ENCODE data around the gene BCL11B.

The BCL11B gene

DNA sequence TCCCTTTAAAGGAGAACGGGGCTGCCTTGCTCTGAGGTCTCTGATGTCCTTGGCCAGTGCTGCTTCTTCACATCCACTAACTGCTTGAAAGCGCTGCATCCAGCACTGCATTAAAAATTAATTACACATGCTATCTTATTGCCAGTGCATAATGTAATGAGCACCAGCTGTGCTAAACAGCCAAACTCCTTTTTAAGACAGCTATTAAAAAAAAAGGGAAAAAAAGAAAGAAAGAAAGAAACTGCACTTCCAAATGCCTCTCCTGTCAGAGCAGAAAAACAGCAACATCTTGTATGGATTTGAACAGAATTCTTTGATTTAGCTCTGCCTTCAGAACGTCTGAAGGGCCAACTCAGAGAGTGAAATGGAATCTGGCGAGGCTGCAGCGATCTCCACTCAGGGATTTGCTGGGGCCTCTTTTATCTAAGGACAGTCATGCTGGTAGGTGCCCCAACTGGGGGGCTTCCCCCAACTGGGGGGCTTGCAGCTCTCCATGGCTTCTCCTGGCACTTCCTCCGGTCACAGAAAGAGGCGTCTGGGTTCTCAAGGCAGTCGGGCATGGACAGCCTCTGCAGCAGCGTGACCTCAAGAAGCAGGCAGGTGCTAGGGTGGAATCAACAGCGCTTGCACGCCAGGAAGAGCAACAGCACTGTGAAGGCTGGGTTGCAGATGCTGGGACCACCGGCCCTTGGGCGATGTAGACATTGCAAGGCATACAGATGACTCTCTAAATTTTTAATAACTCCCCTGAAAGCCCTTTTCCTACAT, 46.4 kb downstream of the BCL11B start:
- H3K36me3 ChIP-seq (ENCODE audit: control insufficient read depth in 2 of 2, insufficient read depth in 2 of 2, low read length in 2 of 2), result no peaks in the 10 kb centered on the region
- no peak overlapping the region for H3K27ac ChIP-seq (ENCODE audit: low read depth in 2 of 2, low read length in 2 of 2)
- no peak overlapping the region for H3K4me3 ChIP-seq (ENCODE audit: low read length in 2 of 2)
- no peak overlapping the region for H3K9ac ChIP-seq (ENCODE audit: low read depth in 1 of 2, low read length in 2 of 2)
- no peaks in the 10 kb centered on the region for H3K9me3 ChIP-seq (ENCODE audit: control insufficient read depth in 2 of 2, low read length in 2 of 2)
- H3K27me3 ChIP-seq (ENCODE audit: control insufficient read depth in 2 of 2, insufficient read depth in 2 of 2, low read length in 2 of 2), result peaks cover 0 to 5% of the 10 kb centered on the region in 2 donors
- H3K4me1 ChIP-seq (ENCODE audit: control insufficient read depth in 2 of 2, insufficient read depth in 2 of 2, low read length in 2 of 2), result peaks cover 4 to 13% of the 10 kb centered on the region in 2 donors

DNA sequence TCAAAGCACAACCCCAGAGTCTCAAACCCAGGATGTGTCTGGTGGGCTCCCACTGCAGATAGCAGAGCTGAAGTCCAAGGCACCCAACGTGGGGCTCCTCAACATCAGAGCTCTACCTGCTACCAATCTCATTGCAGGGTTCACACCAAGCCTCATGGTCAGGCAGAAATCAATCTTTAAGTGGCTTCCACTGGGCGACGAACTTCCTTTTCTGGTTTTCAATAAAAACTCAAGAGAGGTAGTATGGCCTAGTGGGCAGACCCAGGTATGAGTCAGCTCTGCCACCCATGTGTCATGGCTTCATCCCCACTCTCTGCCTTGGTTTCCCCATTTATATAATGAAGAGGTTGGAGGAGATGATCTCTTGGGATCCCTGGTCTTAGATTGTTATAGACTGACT, 47.0 kb downstream of the BCL11B start:
- H3K9ac ChIP-seq (ENCODE audit: low read depth in 1 of 2, low read length in 2 of 2), result no peak overlapping the region
- peaks cover 0 to 5% of the 10 kb centered on the region in 2 donors for H3K27me3 ChIP-seq (ENCODE audit: control insufficient read depth in 2 of 2, insufficient read depth in 2 of 2, low read length in 2 of 2)
- no peak overlapping the region for H3K4me3 ChIP-seq (ENCODE audit: low read length in 2 of 2)
- H3K9me3 ChIP-seq (ENCODE audit: control insufficient read depth in 2 of 2, low read length in 2 of 2), result no peaks in the 10 kb centered on the region
- no peak overlapping the region for H3K27ac ChIP-seq (ENCODE audit: low read depth in 2 of 2, low read length in 2 of 2)
- no peaks in the 10 kb centered on the region for H3K36me3 ChIP-seq (ENCODE audit: control insufficient read depth in 2 of 2, insufficient read depth in 2 of 2, low read length in 2 of 2)
- H3K4me1 ChIP-seq (ENCODE audit: control insufficient read depth in 2 of 2, insufficient read depth in 2 of 2, low read length in 2 of 2), result peaks cover 4 to 13% of the 10 kb centered on the region in 2 donors

DNA sequence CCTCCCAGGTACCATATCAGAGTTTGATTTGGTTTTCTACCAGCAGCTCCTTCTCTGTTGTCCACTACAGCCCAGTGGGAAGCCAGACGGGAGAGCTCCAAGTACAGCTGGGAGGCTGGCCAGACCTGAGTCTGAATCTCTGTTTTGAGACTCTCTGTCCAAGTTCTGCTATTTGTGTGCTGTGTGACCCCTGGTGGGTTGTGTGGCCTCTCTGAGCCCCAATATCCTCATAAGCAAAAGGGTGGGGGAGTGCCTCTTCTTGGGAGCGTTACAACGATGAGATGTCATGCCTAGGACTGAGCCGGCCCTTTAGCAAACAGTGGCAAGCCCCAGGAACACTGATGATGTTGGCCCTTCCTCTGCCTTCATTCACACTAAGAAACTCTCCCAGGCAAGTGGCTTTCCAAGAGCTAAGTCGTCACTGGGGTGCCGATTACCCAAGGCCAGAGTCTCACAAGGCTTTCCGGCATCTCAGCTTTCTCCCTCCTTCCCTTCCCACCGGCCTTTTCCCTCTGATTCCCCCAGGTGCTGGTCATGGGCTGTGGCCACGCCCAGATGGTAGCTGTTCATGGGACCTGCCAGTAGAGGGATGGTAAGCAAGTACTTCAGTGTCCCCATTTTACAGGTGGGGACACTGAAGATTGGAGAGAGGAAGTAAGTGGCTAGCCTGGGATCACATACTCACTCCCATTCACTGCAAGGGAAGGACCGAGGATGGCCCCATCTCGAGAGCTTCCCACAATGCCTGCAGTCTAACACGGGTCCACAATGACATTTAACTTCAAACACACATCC, 47.7 kb downstream of the BCL11B start:
- no peak overlapping the region for H3K4me3 ChIP-seq (ENCODE audit: low read length in 2 of 2)
- H3K27me3 ChIP-seq (ENCODE audit: control insufficient read depth in 2 of 2, insufficient read depth in 2 of 2, low read length in 2 of 2), result peaks cover 0 to 5% of the 10 kb centered on the region in 2 donors
- H3K36me3 ChIP-seq (ENCODE audit: control insufficient read depth in 2 of 2, insufficient read depth in 2 of 2, low read length in 2 of 2), result no peaks in the 10 kb centered on the region
- no peak overlapping the region for H3K27ac ChIP-seq (ENCODE audit: low read depth in 2 of 2, low read length in 2 of 2)
- no peaks in the 10 kb centered on the region for H3K9me3 ChIP-seq (ENCODE audit: control insufficient read depth in 2 of 2, low read length in 2 of 2)
- H3K9ac ChIP-seq (ENCODE audit: low read depth in 1 of 2, low read length in 2 of 2), result no peak overlapping the region
- H3K4me1 ChIP-seq (ENCODE audit: control insufficient read depth in 2 of 2, insufficient read depth in 2 of 2, low read length in 2 of 2), result peaks cover 4 to 13% of the 10 kb centered on the region in 2 donors

DNA sequence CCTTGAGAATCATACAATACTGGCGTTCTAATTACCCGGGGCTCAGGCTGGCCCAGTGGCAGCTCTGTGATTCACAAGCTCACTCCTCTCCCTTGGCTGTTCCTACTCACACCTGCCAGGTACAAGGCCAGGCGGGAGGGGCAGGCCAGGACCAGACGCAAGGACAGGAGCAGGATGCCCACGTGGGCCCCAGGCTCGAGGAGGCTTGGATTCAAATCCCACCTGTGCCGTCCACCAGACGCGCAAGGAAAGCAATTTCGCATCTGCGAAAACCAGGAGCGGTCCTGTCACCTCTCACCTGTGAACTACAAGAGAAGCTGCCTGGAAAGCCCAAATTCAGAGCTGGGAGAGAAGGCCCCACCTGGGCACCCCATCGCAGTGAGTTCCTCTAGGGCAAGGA, 50.6 kb downstream of the BCL11B start:
- H3K27ac ChIP-seq (ENCODE audit: low read depth in 2 of 2, low read length in 2 of 2), result no peak overlapping the region
- H3K27me3 ChIP-seq (ENCODE audit: control insufficient read depth in 2 of 2, insufficient read depth in 2 of 2, low read length in 2 of 2), result peaks cover 0 to 5% of the 10 kb centered on the region in 2 donors
- no peak overlapping the region for H3K4me3 ChIP-seq (ENCODE audit: low read length in 2 of 2)
- no peaks in the 10 kb centered on the region for H3K9me3 ChIP-seq (ENCODE audit: control insufficient read depth in 2 of 2, low read length in 2 of 2)
- H3K4me1 ChIP-seq (ENCODE audit: control insufficient read depth in 2 of 2, insufficient read depth in 2 of 2, low read length in 2 of 2), result peaks cover 3 to 6% of the 10 kb centered on the region in 2 donors
- no peak overlapping the region for H3K9ac ChIP-seq (ENCODE audit: low read depth in 1 of 2, low read length in 2 of 2)
- H3K36me3 ChIP-seq (ENCODE audit: control insufficient read depth in 2 of 2, insufficient read depth in 2 of 2, low read length in 2 of 2), result no peaks in the 10 kb centered on the region

DNA sequence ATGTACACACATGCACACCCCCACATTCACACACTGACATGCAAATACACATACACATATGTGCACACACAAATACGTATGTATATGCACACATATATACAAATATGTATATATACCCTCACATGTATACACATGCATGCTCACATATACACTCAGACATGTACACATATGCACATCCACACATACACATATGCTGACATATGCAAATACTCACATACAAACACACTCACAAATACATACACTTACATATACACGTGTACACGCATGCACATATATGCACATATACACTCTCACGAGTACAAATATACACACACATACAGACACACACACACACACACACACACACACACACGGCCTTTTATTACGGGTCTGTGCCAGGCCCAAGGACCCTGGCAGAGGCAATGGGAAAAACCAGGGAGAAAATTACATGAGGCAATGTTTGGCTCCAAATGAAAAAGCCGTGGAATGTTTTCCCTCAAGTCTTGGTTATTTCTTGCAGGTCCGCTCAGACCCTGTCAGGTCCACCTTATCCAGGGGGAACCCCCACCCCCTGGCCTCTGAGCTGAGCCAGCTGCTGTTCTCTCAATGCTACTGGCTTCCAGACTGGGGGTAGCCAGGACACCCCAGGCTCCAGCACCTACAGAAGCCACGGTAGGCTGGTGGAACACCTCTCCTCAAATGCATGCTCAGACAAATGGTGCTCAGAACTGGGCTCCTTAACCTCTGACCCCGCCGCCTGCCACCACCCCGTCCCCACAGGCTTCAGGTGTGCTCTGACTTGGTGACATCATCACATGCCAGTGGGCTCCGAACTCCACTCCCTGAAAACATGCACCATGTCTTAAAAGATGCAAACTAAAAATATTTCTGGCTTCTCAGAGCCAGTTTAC, 54.7 kb downstream of the BCL11B start:
- no peaks in the 10 kb centered on the region for H3K27me3 ChIP-seq (ENCODE audit: control insufficient read depth in 2 of 2, insufficient read depth in 2 of 2, low read length in 2 of 2)
- H3K4me1 ChIP-seq (ENCODE audit: control insufficient read depth in 2 of 2, insufficient read depth in 2 of 2, low read length in 2 of 2), result peaks cover 0 to 3% of the 10 kb centered on the region in 2 donors
- H3K9ac ChIP-seq (ENCODE audit: low read depth in 1 of 2, low read length in 2 of 2), result no peak overlapping the region
- no peak overlapping the region for H3K27ac ChIP-seq (ENCODE audit: low read depth in 2 of 2, low read length in 2 of 2)
- no peaks in the 10 kb centered on the region for H3K36me3 ChIP-seq (ENCODE audit: control insufficient read depth in 2 of 2, insufficient read depth in 2 of 2, low read length in 2 of 2)
- H3K9me3 ChIP-seq (ENCODE audit: control insufficient read depth in 2 of 2, low read length in 2 of 2), result no peaks in the 10 kb centered on the region
- no peak overlapping the region for H3K4me3 ChIP-seq (ENCODE audit: low read length in 2 of 2)

DNA sequence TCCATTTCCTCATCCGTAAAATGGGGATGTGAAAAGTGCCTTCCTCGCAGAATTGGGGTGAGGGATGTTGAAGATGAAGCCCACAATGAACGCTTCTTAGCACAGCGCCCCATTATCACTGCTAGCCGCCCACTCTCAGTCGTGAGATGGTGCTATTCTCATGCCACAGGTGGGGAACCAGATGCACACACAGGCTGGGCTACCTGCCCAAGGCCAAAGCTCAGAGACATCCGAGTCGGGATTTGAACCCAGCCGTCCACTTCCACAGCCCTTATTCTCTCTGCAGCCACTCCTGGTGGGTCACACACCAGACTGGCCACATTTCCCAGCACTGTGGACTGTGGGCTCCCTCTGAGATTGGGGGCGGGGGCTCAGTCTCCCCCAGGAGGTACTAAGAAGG, 55.8 kb downstream of the BCL11B start:
- Histone ChIP-seq H3K4me1 (ENCODE audit: control insufficient read depth in 2 of 2, insufficient read depth in 2 of 2, low read length in 2 of 2) (peaks cover 0 to 3% of the 10 kb centered on the region in 2 donors), H3K4me3 (ENCODE audit: low read length in 2 of 2) (no peak overlapping the region), H3K27ac (ENCODE audit: low read depth in 2 of 2, low read length in 2 of 2) (no peak overlapping the region)

DNA sequence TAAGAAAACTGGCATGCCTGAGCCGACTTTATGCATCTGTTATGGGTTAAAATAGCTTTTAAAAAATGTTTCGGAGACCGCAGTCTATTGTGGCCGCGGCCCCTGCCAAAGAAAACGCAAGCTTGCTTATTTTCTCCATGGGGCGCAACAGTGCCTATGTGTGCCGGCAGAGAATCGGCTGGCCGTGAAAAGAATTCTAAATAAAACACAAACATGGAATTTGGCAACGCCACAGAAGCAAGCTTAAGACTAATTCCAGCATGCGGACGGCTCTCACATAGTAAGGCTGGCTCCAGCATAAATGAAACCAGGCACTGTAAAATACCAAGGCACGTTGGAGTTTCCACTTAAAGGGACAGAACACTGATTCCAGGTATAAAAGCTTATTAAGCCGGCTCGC, 56.7 kb downstream of the BCL11B start:
- no peaks in the 10 kb centered on the region for H3K9me3 ChIP-seq (ENCODE audit: control insufficient read depth in 2 of 2, low read length in 2 of 2)
- no peak overlapping the region for H3K4me3 ChIP-seq (ENCODE audit: low read length in 2 of 2)
- no peaks in the 10 kb centered on the region for H3K36me3 ChIP-seq (ENCODE audit: control insufficient read depth in 2 of 2, insufficient read depth in 2 of 2, low read length in 2 of 2)
- H3K27me3 ChIP-seq (ENCODE audit: control insufficient read depth in 2 of 2, insufficient read depth in 2 of 2, low read length in 2 of 2), result no peaks in the 10 kb centered on the region
- H3K27ac ChIP-seq (ENCODE audit: low read depth in 2 of 2, low read length in 2 of 2), result no peak overlapping the region
- peaks cover 0 to 3% of the 10 kb centered on the region in 2 donors for H3K4me1 ChIP-seq (ENCODE audit: control insufficient read depth in 2 of 2, insufficient read depth in 2 of 2, low read length in 2 of 2)
- no peak overlapping the region for H3K9ac ChIP-seq (ENCODE audit: low read depth in 1 of 2, low read length in 2 of 2)

More for the DNA sequence above, 55.8 kb downstream of the BCL11B start:
- Histone ChIP-seq H3K9ac (ENCODE audit: low read depth in 1 of 2, low read length in 2 of 2) (no peak overlapping the region), H3K9me3 (ENCODE audit: control insufficient read depth in 2 of 2, low read length in 2 of 2) (no peaks in the 10 kb centered on the region), H3K36me3 (ENCODE audit: control insufficient read depth in 2 of 2, insufficient read depth in 2 of 2, low read length in 2 of 2) (no peaks in the 10 kb centered on the region), H3K27me3 (ENCODE audit: control insufficient read depth in 2 of 2, insufficient read depth in 2 of 2, low read length in 2 of 2) (no peaks in the 10 kb centered on the region)

DNA sequence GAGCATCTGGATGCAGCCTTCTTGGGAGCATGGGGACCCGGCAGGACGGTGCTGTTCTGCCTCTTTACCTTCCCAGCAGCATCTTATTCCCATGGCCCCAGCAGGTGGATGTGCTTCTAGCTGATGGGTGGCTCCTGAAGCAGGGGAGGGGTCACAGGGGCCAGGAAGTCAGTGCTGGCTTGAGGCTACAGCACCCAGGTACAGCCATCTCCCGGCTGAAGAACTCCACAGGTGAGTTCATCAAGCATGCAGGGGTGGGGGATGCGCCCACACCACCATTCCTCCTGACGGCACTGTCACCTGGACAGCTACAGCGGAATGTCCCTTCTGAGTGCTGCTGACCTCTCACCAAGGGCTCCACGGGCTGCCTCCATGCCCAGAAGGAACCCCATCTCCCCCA, 57.3 kb downstream of the BCL11B start:
- Histone ChIP-seq H3K27ac (ENCODE audit: low read depth in 2 of 2, low read length in 2 of 2) (no peak overlapping the region), H3K36me3 (ENCODE audit: control insufficient read depth in 2 of 2, insufficient read depth in 2 of 2, low read length in 2 of 2) (no peaks in the 10 kb centered on the region), H3K4me3 (ENCODE audit: low read length in 2 of 2) (no peak overlapping the region), H3K9ac (ENCODE audit: low read depth in 1 of 2, low read length in 2 of 2) (no peak overlapping the region), H3K4me1 (ENCODE audit: control insufficient read depth in 2 of 2, insufficient read depth in 2 of 2, low read length in 2 of 2) (peaks cover 3% of the 10 kb centered on the region in 2 donors), H3K27me3 (ENCODE audit: control insufficient read depth in 2 of 2, insufficient read depth in 2 of 2, low read length in 2 of 2) (no peaks in the 10 kb centered on the region), H3K9me3 (ENCODE audit: control insufficient read depth in 2 of 2, low read length in 2 of 2) (no peaks in the 10 kb centered on the region)

DNA sequence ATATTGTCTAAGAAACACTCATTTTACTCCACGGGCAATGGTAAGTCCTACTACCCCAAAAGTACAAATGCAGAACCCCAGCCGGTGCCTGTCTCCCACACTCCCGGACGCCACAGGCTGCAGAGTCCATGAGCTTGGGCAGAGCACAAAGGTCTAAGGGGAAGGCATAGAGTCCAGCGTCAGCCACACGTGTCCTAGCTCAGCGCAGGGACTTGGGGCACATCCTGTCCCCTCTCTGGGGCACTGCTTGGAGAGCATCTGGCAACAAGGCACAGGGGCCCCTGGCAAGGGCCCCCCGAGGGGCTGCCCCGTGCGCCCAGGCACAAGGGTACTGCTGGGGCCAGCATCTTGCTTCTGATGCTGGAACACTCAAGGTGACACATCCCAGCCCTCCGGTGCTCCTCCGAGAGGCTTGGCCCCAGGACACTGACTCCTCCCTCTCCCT, 58.4 kb downstream of the BCL11B start:
- H3K36me3 ChIP-seq (ENCODE audit: control insufficient read depth in 2 of 2, insufficient read depth in 2 of 2, low read length in 2 of 2), result no peaks in the 10 kb centered on the region
- H3K27ac ChIP-seq (ENCODE audit: low read depth in 2 of 2, low read length in 2 of 2), result no peak overlapping the region
- no peaks in the 10 kb centered on the region for H3K9me3 ChIP-seq (ENCODE audit: control insufficient read depth in 2 of 2, low read length in 2 of 2)
- H3K4me3 ChIP-seq (ENCODE audit: low read length in 2 of 2), result no peak overlapping the region
- no peak overlapping the region for H3K9ac ChIP-seq (ENCODE audit: low read depth in 1 of 2, low read length in 2 of 2)
- H3K4me1 ChIP-seq (ENCODE audit: control insufficient read depth in 2 of 2, insufficient read depth in 2 of 2, low read length in 2 of 2), result peaks cover 3% of the 10 kb centered on the region in 2 donors
- H3K27me3 ChIP-seq (ENCODE audit: control insufficient read depth in 2 of 2, insufficient read depth in 2 of 2, low read length in 2 of 2), result no peaks in the 10 kb centered on the region

All from mucosa of rectum (tissue), 2 donors.